IMR-90 (cell line): ENCODE measurements around the gene FXN. TPM values are rescaled to one million over a fixed set of nuclear protein-coding genes. Genes with fewer than 3 reads are reported as not detected.

Experiments used
- ATAC-seq: fragments of 200-7000 bp; cut with Tn5 transposase; 2 replicates; pipeline ENCODE4 v1.9.1; 2020; ENCODE audit warnings: low read depth, mild to moderate bottlenecking, moderate library complexity
- BruUV-seq: library from RNA; stranded (reverse); fragments of 400-500 nt; replicated peaks from 2 replicates; lab custom pipeline; 2021; lab: Mats Ljungman, UMichigan
- CTCF ChIA-PET: fragments of 300-600 bp; formaldehyde crosslinking; extraction: SDS; loops from one replicate; lab custom pipeline; 2021; ENCODE audit warnings: antibody characterized with exemption; lab: Yijun Ruan, JAX
- POLR2A ChIA-PET: fragments of 300-600 bp; sonication (Branson Sonifier 250); formaldehyde crosslinking; loops from one replicate; lab custom pipeline; 2022; ENCODE audit warnings: antibody characterized with exemption; ENCODE audit not compliant: unreplicated experiment; lab: Charles Lee
- DNase-seq: peaks from one replicate; pipeline ENCODE4 v3.0.0; 2013
- H2AFZ ChIP-seq: replicated peaks from 2 replicates; pipeline ENCODE3; 2013; ENCODE audit warnings: low read length, mild to moderate bottlenecking; ENCODE audit not compliant: poor library complexity
- H2AK5ac ChIP-seq: 2 replicates; pipeline ENCODE4 v1.6.1; 2013; ENCODE audit warnings: low read depth, low read length, inconsistent platforms
- H2AK9ac ChIP-seq: replicated peaks from 2 replicates; pipeline ENCODE3; 2013; ENCODE audit warnings: mild to moderate bottlenecking, low read depth, low read length, moderate library complexity; ENCODE audit not compliant: poor library complexity
- H2BK120ac ChIP-seq: 2 replicates; pipeline ENCODE4 v1.6.1; 2013; ENCODE audit warnings: low read depth, low read length, inconsistent platforms
- H2BK15ac ChIP-seq: 3 replicates; pipeline ENCODE4 v1.6.1; 2013; ENCODE audit warnings: low read depth, low read length, inconsistent platforms
- H2BK20ac ChIP-seq: 2 replicates; pipeline ENCODE4 v1.6.1; 2013; ENCODE audit warnings: low read depth, mild to moderate bottlenecking, inconsistent platforms, low read length, moderate library complexity
- H2BK5ac ChIP-seq: 2 replicates; pipeline ENCODE4 v1.6.1; 2013; ENCODE audit warnings: mild to moderate bottlenecking, low read depth, low read length, inconsistent platforms; ENCODE audit not compliant: poor library complexity, severe bottlenecking
- H3K14ac ChIP-seq: replicated peaks from 2 replicates; pipeline ENCODE4 v1.6.1; 2013; ENCODE audit warnings: low read depth, low read length, inconsistent platforms
- H3K18ac ChIP-seq: 2 replicates; pipeline ENCODE4 v1.6.1; 2013; ENCODE audit warnings: low read depth, low read length, control low read depth
- H3K23ac ChIP-seq: 2 replicates; pipeline ENCODE4 v1.6.1; 2013; ENCODE audit warnings: low read depth, low read length, inconsistent platforms
- H3K27ac ChIP-seq: 2 replicates; pipeline ENCODE4 v1.5.1; 2013; ENCODE audit warnings: mild to moderate bottlenecking, control low read depth, low read length; ENCODE audit not compliant: insufficient read depth
- H3K27me3 ChIP-seq: 2 replicates; pipeline ENCODE4 v1.6.1; 2013; ENCODE audit warnings: low read length; ENCODE audit not compliant: control insufficient read depth, insufficient read depth
- H3K36me3 ChIP-seq: 2 replicates; pipeline ENCODE4 v1.6.1; 2013; ENCODE audit warnings: low read length, mixed read lengths; ENCODE audit not compliant: control insufficient read depth, insufficient read depth
- H3K4ac ChIP-seq: 2 replicates; pipeline ENCODE4 v1.6.1; 2013; ENCODE audit warnings: low read depth, low read length, inconsistent platforms
- H3K4me1 ChIP-seq: 2 replicates; pipeline ENCODE4 v1.6.1; 2013; ENCODE audit warnings: low read length, mixed read lengths; ENCODE audit not compliant: control insufficient read depth, insufficient read depth
- H3K4me2 ChIP-seq: 2 replicates; pipeline ENCODE4 v1.6.1; 2013; ENCODE audit warnings: low read depth, mild to moderate bottlenecking, control low read depth, low read length, moderate library complexity
- H3K4me3 ChIP-seq: 2 replicates; pipeline ENCODE4 v1.5.1; 2013; ENCODE audit warnings: low read depth, mild to moderate bottlenecking, control low read depth, low read length, moderate library complexity; ENCODE audit not compliant: insufficient read depth
- H3K56ac ChIP-seq: 2 replicates; pipeline ENCODE4 v1.6.1; 2013; ENCODE audit warnings: low read length, inconsistent platforms; ENCODE audit not compliant: insufficient read depth; ENCODE audit errors: extremely low read depth
- H3K79me1 ChIP-seq, 2 experiments: 2 replicates each; pipeline ENCODE4 v1.6.1; 2013; ENCODE audit warnings: low read length in 2 of 2, inconsistent platforms in 1 of 2, low read depth in 1 of 2
- H3K9ac ChIP-seq: 2 replicates; pipeline ENCODE4 v1.6.1; 2013; ENCODE audit warnings: low read depth, low read length, control low read depth
- H3K9me1 ChIP-seq: 2 replicates; pipeline ENCODE4 v1.6.1; 2013; ENCODE audit warnings: low read length, inconsistent platforms; ENCODE audit not compliant: insufficient read depth
- H3K9me3 ChIP-seq: 2 replicates; pipeline ENCODE4 v1.6.1; 2013; ENCODE audit warnings: low read length; ENCODE audit not compliant: control insufficient read depth, insufficient read depth
- H4K20me1 ChIP-seq: 2 replicates; pipeline ENCODE4 v1.6.1; 2013; ENCODE audit warnings: low read length, inconsistent platforms; ENCODE audit not compliant: insufficient read depth
- H4K5ac ChIP-seq: 2 replicates; pipeline ENCODE4 v1.6.1; 2013; ENCODE audit warnings: mild to moderate bottlenecking, low read depth, low read length, control low read depth
- H4K8ac ChIP-seq, 2 experiments: 2 replicates each; pipeline ENCODE4 v1.6.1; 2013; ENCODE audit warnings: low read depth in 2 of 2, low read length in 2 of 2, control low read depth in 1 of 2, inconsistent platforms in 1 of 2
- H4K91ac ChIP-seq: 2 replicates; pipeline ENCODE4 v1.6.1; 2013; ENCODE audit warnings: low read depth, low read length, inconsistent platforms; ENCODE audit not compliant: insufficient read depth
- CHD1 ChIP-seq: IDR thresholded peaks from 2 replicates; pipeline ENCODE4 v1.6.1; 2012; ENCODE audit warnings: low read depth, low read length, improper control_type of control experiment
- WGBS, 2 experiments: methylation state at CpG; one replicate each; pipeline versions ENCODE4 v1.1.5 to v1.1.7; 2013; ENCODE audit warnings: missing lambda C conversion rate in 2 of 2; ENCODE audit not compliant: insufficient read length in 1 of 2; ENCODE audit errors: extremely low coverage in 2 of 2; 5-methylcytosine and 5-hydroxymethylcytosine counted together
- dilution Hi-C: fragments of 300-500 bp; cut with HindIII; formaldehyde crosslinking; loops from one replicate; pipeline ENCODE4 v1.14.3; 2018; ENCODE audit warnings: low sequenced_read_pairs; ENCODE audit not compliant: unreplicated experiment
- in situ Hi-C: fragments of 300-500 bp; cut with MboI; formaldehyde crosslinking; loops from 3 replicates; pipeline ENCODE4 v1.14.3; 2019; ENCODE audit warnings: low sequenced_read_pairs, inconsistent platforms, mixed read lengths
- intact Hi-C: fragments of 100-400 bp; cut with micrococcal nuclease; formaldehyde crosslinking; loops from 2 replicates; pipeline ENCODE4 v1.10.0; 2022
- polyA plus RNA-seq, 3 experiments: library from polyadenylated mRNA; depleted of rRNA; stranded (reverse); fragments of >200 nt; gene quantifications; 2 replicates each; pipeline ENCODE4 v1.2.3, GENCODE V29; 2012; ENCODE audit warnings: low replicate concordance in 1 of 3
- total RNA-seq: library from RNA; depleted of rRNA; stranded (reverse); fragments of >200 nt; gene quantifications from 2 replicates; pipeline ENCODE4 v1.2.3, GENCODE V29; 2012

FXN gene
- total and polyA plus RNA-seq, 2 of the 4 experiments (the other 2 are of a cell fraction) = 3.9 to 18.1 TPM

- Histone ChIP-seq H3K9ac (no peak overlapping the region), H3K4me1 (peaks cover 7% of the 10 kb centered on the region), H2AK9ac (no peak overlapping the region), H4K5ac (no peak overlapping the region), H2BK20ac (no peak overlapping the region), H4K20me1 (no peaks in the 10 kb centered on the region), H3K9me3 (no peaks in the 10 kb centered on the region), H2AFZ (no peak overlapping the region), H3K79me1 (no peaks in the 10 kb centered on the region), H4K91ac (no peak overlapping the region), H2BK5ac (no peak overlapping the region), H3K23ac (no peak overlapping the region), H3K4ac (no peak overlapping the region), H3K4me2 (no peak overlapping the region), H3K4me3 (no peak overlapping the region), H3K27me3 (no peaks in the 10 kb centered on the region), H3K27ac (no peak overlapping the region), H2BK15ac (no peak overlapping the region), H2BK120ac (no peak overlapping the region), H3K36me3 (no peaks in the 10 kb centered on the region), H3K56ac (no peak overlapping the region), H4K8ac (no peak overlapping the region), H3K14ac (no peak overlapping the region), H3K18ac (no peak overlapping the region), H3K9me1 (no peaks in the 10 kb centered on the region), H2AK5ac (no peak overlapping the region)
- DNase-seq (no peak), ATAC-seq (no peak)
- no peak for TF ChIP-seq CHD1
- ChIA-PET POLR2A (no interaction called here), CTCF (no interaction called here)
- intact Hi-C loops = no loop called here
- no TSS peak for BruUV-seq
- WGBS, 2 experiments = no CpG with 5 or more reads among the region's 9 CpGs
- dilution Hi-C loops = no loop called here
- in situ Hi-C loops = no loop called here
These were observed 53.9 kb downstream of the FXN start for GRCh38 chr9:69089491-69089890.
